ENCODE measurements around the gene OR7G1. TPM values are rescaled to one million over a fixed set of nuclear protein-coding genes. Genes with fewer than 3 reads are reported as not detected.

The OR7G1 gene
- total RNA-seq, 1 experiment from 2014 or later = not detected

DNA sequence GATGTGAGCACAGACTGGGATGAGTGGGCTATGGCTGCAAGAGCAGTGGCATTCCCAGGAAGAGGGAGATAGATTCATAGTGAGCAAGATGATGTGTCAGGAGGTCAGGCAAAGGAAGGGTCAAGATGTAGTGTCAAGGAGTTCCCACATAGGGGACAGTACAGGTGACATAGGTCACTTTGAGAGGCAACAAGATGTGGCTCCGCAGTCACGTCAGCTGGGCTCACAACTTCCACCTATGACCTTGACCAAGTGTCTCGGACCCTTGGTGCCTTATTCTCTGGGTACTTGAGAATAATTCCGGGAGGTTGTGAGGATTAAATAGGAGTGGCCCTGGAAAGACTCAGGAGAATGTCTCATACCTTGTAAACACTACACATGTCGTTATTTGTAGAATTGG is 35.1 kb upstream of the OR7G1 start:
- Mint-ChIP-seq H3K9me3 (peaks cover 81 to 96% of the 10 kb centered on the region in 2 experiments), H3K27me3 (ENCODE audit: low read depth) (no peaks in the 10 kb centered on the region; the same call in none of the 2 replicates), H3K27ac (no peak overlapping the region), H3K36me3 (ENCODE audit: insufficient read depth in 1 of 3, low read depth in 3 of 3) (peaks cover 87 to 97% (median 95%) of the 10 kb centered on the region in 3 experiments), H3K4me3 (no peak overlapping the region), H3K4me1 (peaks cover under 1 to 3% of the 10 kb centered on the region in 2 experiments; a peak in 1 of 4 replicates)
- Histone ChIP-seq H3K27me3 (ENCODE audit: insufficient read depth, low read length) (no peaks in the 10 kb centered on the region), H2BK12ac (ENCODE audit: insufficient read length, low read depth, low read length) (no peak overlapping the region), H3K9me3 (ENCODE audit: control insufficient read depth, low read depth, low read length) (peaks cover 38% of the 10 kb centered on the region), H4K91ac (ENCODE audit: insufficient read length, low read depth, low read length) (no peak overlapping the region), H4K5ac (ENCODE audit: insufficient read length, low read depth, low read length) (no peak overlapping the region), H3K79me1 (ENCODE audit: insufficient read depth, low read depth, low read length, poor library complexity, severe bottlenecking) (peaks cover 17% of the 10 kb centered on the region), H3T11ph (ENCODE audit: low read length) (no peak overlapping the region), H3K23me2 (ENCODE audit: insufficient read length, low read depth, low read length, poor library complexity, severe bottlenecking) (no peaks in the 10 kb centered on the region), H2BK20ac (ENCODE audit: low read depth, low read length, poor library complexity, severe bottlenecking) (no peak overlapping the region), H3K4me1 (ENCODE audit: insufficient read depth, low read length) (no peaks in the 10 kb centered on the region), H3K4me2 (ENCODE audit: insufficient read depth, insufficient read length, low read length) (no peak overlapping the region), H3K79me2 (ENCODE audit: insufficient read depth, low read length) (peaks cover 80% of the 10 kb centered on the region), H3K56ac (ENCODE audit: insufficient read length, low read depth, low read length) (no peak overlapping the region), H3K9ac (ENCODE audit: extremely low read depth, insufficient read length, low read length) (no peak overlapping the region), H2BK15ac (ENCODE audit: low read depth, low read length) (no peak overlapping the region), H3K27ac (ENCODE audit: insufficient read length, low read depth, low read length) (no peak overlapping the region), H3K18ac (ENCODE audit: insufficient read length, low read depth, low read length) (no peak overlapping the region), H4K8ac (replicated peaks; ENCODE audit: insufficient read length, low read depth, low read length) (no peak overlapping the region), H2BK120ac (ENCODE audit: low read depth, low read length, poor library complexity, severe bottlenecking) (no peak overlapping the region), H3K14ac (ENCODE audit: insufficient read depth, low read length) (no peak overlapping the region), H4K20me1 (ENCODE audit: control insufficient read depth, insufficient read depth, insufficient read length) (no peaks in the 10 kb centered on the region), H2AFZ (ENCODE audit: low read length) (no peak overlapping the region), H3K23ac (ENCODE audit: insufficient read length, low read depth, low read length) (no peak overlapping the region), H3K4ac (ENCODE audit: low read depth, low read length) (no peak overlapping the region), H2AK5ac (ENCODE audit: insufficient read length, low read length) (no peak overlapping the region), H2BK5ac (ENCODE audit: insufficient read length, low read length) (no peak overlapping the region)
- no CpG with 5 or more reads among the region's 5 CpGs for whole genome bisulfite sequencing (ENCODE audit: extremely low coverage, insufficient read length, low lambda C conversion rate)
- DNase-seq = no peak
- TF ChIP-seq, protein P1, sequence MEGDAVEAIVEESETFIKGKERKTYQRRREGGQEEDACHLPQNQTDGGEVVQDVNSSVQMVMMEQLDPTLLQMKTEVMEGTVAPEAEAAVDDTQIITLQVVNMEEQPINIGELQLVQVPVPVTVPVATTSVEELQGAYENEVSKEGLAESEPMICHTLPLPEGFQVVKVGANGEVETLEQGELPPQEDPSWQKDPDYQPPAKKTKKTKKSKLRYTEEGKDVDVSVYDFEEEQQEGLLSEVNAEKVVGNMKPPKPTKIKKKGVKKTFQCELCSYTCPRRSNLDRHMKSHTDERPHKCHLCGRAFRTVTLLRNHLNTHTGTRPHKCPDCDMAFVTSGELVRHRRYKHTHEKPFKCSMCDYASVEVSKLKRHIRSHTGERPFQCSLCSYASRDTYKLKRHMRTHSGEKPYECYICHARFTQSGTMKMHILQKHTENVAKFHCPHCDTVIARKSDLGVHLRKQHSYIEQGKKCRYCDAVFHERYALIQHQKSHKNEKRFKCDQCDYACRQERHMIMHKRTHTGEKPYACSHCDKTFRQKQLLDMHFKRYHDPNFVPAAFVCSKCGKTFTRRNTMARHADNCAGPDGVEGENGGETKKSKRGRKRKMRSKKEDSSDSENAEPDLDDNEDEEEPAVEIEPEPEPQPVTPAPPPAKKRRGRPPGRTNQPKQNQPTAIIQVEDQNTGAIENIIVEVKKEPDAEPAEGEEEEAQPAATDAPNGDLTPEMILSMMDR (conservative IDR thresholded peaks at IDR 0.05) = no peak
